ENCODE data around the gene MED6.

Gene MED6

DNA sequence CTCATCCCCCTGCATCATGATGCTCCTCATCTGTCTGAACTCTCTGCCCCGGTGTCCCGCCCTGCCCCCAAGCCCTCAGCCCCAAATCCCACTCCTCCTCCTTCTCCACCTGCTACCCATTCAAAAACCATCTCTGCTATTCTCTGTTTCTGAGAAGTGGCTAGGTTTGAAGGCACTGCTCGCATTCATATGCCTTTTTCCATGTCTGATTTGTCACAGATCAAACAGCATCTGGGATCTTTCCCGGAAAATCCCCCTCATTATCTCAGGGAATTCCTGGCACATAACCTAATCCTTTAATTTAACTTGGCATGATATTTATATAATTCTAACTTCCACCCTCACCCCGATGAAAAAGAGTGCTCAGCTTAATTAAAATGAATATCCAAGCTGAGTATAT is 62.4 kb downstream of the MED6 start:
- TF ChIP-seq, protein P1, sequence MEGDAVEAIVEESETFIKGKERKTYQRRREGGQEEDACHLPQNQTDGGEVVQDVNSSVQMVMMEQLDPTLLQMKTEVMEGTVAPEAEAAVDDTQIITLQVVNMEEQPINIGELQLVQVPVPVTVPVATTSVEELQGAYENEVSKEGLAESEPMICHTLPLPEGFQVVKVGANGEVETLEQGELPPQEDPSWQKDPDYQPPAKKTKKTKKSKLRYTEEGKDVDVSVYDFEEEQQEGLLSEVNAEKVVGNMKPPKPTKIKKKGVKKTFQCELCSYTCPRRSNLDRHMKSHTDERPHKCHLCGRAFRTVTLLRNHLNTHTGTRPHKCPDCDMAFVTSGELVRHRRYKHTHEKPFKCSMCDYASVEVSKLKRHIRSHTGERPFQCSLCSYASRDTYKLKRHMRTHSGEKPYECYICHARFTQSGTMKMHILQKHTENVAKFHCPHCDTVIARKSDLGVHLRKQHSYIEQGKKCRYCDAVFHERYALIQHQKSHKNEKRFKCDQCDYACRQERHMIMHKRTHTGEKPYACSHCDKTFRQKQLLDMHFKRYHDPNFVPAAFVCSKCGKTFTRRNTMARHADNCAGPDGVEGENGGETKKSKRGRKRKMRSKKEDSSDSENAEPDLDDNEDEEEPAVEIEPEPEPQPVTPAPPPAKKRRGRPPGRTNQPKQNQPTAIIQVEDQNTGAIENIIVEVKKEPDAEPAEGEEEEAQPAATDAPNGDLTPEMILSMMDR (conservative IDR thresholded peaks at IDR 0.05; ENCODE audit: low read depth, low read length) = no peak
- no peak overlapping the region for H3K4me3 ChIP-seq (ENCODE audit: low read depth, low read length)
- DNase-seq (ENCODE audit: low read depth) = no peak

DNA sequence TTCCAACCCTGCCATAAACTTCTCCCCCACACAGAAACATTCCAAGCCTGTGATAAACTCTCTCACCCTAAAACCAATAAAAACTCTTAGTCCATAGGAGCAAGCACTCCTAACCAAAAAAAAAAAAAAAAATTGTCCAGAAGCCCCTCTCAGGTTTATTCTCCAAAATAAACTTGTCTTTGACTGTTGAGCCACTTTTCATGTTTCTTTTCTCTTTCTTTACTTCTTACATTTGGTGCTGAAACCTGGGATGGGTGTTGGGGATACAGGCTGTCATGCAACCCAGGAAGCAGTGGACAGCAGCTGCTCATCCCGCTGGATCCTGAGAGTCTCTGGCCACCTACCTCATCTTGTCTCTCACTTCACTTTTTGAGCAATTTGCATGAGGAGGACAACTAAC is 63.6 kb downstream of the MED6 start:
- H3K4me3 ChIP-seq (ENCODE audit: low read depth, low read length) = no peak overlapping the region
- TF ChIP-seq, protein P1 (conservative IDR thresholded peaks at IDR 0.05; ENCODE audit: low read depth, low read length) = no peak
- no peak for DNase-seq (ENCODE audit: low read depth)

- no peak for DNase-seq (ENCODE audit: low read depth)
- H3K4me3 ChIP-seq (ENCODE audit: low read depth, low read length) = no peak within 1 kb of the TSS
- TF ChIP-seq, protein P1 (conservative IDR thresholded peaks at IDR 0.05; ENCODE audit: low read depth, low read length) = no peak
These were observed 65.6 kb downstream of the MED6 start, which contains the start of gene ADAM20 for GRCh38 chr14:70534904-70535303. Gene ADAM20 (minus strand): TSS chr14:70535004. CDS start chr14:70524757, 10,247 bp downstream.
